WI38 (cell line): ENCODE data around the gene ASF1A.

Experiments
- H3K4me3 ChIP-seq: 2 replicates; pipeline ENCODE4 v1.5.1; 2011; ENCODE audit warnings: low read depth, mild to moderate bottlenecking, control low read depth, low read length
- CTCF ChIP-seq: IDR thresholded peaks from 2 replicates; pipeline ENCODE4 v1.5.1; 2012; ENCODE audit warnings: low read depth, mild to moderate bottlenecking, control low read depth, low read length

ASF1A gene

GRCh38 chr6:118930680-118931079 lies 36.7 kb downstream of the ASF1A start:
- no peak overlapping the region for H3K4me3 ChIP-seq
- no peak for TF ChIP-seq CTCF

- no peak for TF ChIP-seq CTCF
- H3K4me3 ChIP-seq: no peak overlapping the region
Measured at GRCh38 chr6:118931436-118931835, 37.5 kb downstream of the ASF1A start.

- H3K4me3 ChIP-seq: no peak overlapping the region
- no peak for TF ChIP-seq CTCF
Measured at GRCh38 chr6:118932421-118932820, 38.5 kb downstream of the ASF1A start.

- H3K4me3 ChIP-seq: peak overlapping the region; percentile 86
- TF ChIP-seq CTCF: no peak
Measured at GRCh38 chr6:118933855-118934460, 40.0 kb downstream of the ASF1A start.

- peak within 1 kb of the TSS; percentile 86 for H3K4me3 ChIP-seq
- TF ChIP-seq CTCF: no peak
Measured at GRCh38 chr6:118934461-118935330, 40.7 kb downstream of the ASF1A start, which contains the start of gene MCM9. Gene MCM9, minus strand, starts transcription at chr6:118935159. Its CDS starts 3,436 bp downstream, at chr6:118931723.

GRCh38 chr6:118935331-118935668 lies 41.3 kb downstream of the ASF1A start:
- peak overlapping the region; percentile 86 for H3K4me3 ChIP-seq
- no peak for TF ChIP-seq CTCF
